Measurements from ENCODE around the gene RRP36. TPM values are rescaled to one million over a fixed set of nuclear protein-coding genes. Genes with fewer than 3 reads are reported as not detected.

Gene RRP36
- polyA plus RNA-seq, 1 donor from 2014 or later, result 79.2 TPM

DNA sequence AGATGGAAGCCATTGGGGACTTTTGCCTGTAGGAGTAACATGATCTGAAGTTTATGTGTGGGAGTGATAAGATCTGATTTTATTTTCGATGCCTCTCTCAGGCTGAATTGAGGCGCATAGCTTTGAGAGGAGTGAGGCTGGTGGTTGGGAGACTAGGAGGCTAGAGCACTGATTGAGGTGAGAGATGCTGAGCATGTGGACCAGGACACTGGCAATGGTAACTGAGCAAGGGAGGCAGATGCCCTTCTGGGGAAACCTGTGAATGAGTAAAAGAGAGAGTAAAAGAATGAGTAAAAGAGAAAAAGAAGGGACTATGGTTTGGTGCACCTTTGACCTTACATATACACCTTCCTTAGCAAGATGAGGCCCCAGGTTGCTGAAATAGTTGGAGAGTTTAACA is 3.0 kb downstream of the RRP36 start:
- Histone ChIP-seq H3K27ac (ENCODE audit: low read length) (no peak overlapping the region), H3K9ac (ENCODE audit: low read length) (no peak overlapping the region), H4K20me1 (ENCODE audit: insufficient read depth) (no peaks in the 10 kb centered on the region), H3K9me2 (ENCODE audit: insufficient read depth, low read length) (no peaks in the 10 kb centered on the region), H2AFZ (ENCODE audit: low read depth, low read length) (no peak overlapping the region), H3F3A (ENCODE audit: insufficient read depth, low read length, poor library complexity, severe bottlenecking) (no peaks in the 10 kb centered on the region), H3K4me3 (ENCODE audit: low read length) (no peak overlapping the region), H3K79me2 (replicated peaks; ENCODE audit: insufficient read depth, low read length) (peaks cover 9% of the 10 kb centered on the region), H3K9me3 (ENCODE audit: low read length) (no peaks in the 10 kb centered on the region), H3K4me2 (ENCODE audit: low read length) (no peak overlapping the region), H3K36me3 (ENCODE audit: insufficient read depth, low read length) (no peaks in the 10 kb centered on the region), H3K27me3 (ENCODE audit: insufficient read depth, low read depth, low read length) (no peaks in the 10 kb centered on the region)
- TF ChIP-seq EZH2 (IDR thresholded peaks at IDR 0.05; ENCODE audit: borderline replicate concordance, insufficient read depth, low read length, poor library complexity, severe bottlenecking) (no peak), RAD21 (conservative IDR thresholded peaks at IDR 0.05) (no peak), SMC3 (conservative IDR thresholded peaks at IDR 0.05; ENCODE audit: poor library complexity) (no peak), EP300 (conservative IDR thresholded peaks at IDR 0.05; ENCODE audit: poor library complexity, severe bottlenecking) (no peak), POLR2AphosphoS5 (IDR thresholded peaks at IDR 0.05) (no peak), TAF1 (IDR thresholded peaks at IDR 0.05; ENCODE audit: low read depth) (no peak), MXI1 (conservative IDR thresholded peaks at IDR 0.05; ENCODE audit: poor library complexity, severe bottlenecking) (no peak)
- TF ChIP-seq, protein P1, sequence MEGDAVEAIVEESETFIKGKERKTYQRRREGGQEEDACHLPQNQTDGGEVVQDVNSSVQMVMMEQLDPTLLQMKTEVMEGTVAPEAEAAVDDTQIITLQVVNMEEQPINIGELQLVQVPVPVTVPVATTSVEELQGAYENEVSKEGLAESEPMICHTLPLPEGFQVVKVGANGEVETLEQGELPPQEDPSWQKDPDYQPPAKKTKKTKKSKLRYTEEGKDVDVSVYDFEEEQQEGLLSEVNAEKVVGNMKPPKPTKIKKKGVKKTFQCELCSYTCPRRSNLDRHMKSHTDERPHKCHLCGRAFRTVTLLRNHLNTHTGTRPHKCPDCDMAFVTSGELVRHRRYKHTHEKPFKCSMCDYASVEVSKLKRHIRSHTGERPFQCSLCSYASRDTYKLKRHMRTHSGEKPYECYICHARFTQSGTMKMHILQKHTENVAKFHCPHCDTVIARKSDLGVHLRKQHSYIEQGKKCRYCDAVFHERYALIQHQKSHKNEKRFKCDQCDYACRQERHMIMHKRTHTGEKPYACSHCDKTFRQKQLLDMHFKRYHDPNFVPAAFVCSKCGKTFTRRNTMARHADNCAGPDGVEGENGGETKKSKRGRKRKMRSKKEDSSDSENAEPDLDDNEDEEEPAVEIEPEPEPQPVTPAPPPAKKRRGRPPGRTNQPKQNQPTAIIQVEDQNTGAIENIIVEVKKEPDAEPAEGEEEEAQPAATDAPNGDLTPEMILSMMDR (IDR thresholded peaks at IDR 0.05; ENCODE audit: poor library complexity, severe bottlenecking), result no peak
- TF ChIP-seq, protein P2, sequence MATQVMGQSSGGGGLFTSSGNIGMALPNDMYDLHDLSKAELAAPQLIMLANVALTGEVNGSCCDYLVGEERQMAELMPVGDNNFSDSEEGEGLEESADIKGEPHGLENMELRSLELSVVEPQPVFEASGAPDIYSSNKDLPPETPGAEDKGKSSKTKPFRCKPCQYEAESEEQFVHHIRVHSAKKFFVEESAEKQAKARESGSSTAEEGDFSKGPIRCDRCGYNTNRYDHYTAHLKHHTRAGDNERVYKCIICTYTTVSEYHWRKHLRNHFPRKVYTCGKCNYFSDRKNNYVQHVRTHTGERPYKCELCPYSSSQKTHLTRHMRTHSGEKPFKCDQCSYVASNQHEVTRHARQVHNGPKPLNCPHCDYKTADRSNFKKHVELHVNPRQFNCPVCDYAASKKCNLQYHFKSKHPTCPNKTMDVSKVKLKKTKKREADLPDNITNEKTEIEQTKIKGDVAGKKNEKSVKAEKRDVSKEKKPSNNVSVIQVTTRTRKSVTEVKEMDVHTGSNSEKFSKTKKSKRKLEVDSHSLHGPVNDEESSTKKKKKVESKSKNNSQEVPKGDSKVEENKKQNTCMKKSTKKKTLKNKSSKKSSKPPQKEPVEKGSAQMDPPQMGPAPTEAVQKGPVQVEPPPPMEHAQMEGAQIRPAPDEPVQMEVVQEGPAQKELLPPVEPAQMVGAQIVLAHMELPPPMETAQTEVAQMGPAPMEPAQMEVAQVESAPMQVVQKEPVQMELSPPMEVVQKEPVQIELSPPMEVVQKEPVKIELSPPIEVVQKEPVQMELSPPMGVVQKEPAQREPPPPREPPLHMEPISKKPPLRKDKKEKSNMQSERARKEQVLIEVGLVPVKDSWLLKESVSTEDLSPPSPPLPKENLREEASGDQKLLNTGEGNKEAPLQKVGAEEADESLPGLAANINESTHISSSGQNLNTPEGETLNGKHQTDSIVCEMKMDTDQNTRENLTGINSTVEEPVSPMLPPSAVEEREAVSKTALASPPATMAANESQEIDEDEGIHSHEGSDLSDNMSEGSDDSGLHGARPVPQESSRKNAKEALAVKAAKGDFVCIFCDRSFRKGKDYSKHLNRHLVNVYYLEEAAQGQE (IDR thresholded peaks at IDR 0.05; ENCODE audit: borderline replicate concordance), result no peak

DNA sequence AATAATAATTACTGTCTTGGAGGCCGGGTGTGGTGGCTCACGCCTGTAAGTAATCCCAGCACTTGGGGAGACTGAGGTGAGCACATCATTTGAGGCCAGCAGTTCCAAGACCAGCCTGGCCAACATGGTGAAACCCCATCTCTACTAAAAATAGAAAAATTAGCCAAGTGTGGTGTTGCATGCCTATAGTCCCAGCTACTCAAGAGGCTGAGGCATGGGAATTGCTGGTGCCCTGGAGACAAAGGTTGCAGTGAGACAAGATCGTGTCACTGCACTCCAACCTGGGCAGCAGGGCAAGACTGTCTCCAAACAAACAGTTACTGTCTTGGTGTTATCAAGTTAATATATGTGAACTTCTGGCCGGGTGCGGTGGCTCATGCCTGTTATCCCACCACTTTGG is 4.9 kb downstream of the RRP36 start:
- Histone ChIP-seq H3K36me3 (ENCODE audit: insufficient read depth, low read length) (no peaks in the 10 kb centered on the region), H3K4me2 (ENCODE audit: low read length) (no peak overlapping the region), H3K4me3 (ENCODE audit: low read length) (no peak overlapping the region), H3K9ac (ENCODE audit: low read length) (no peak overlapping the region), H2AFZ (ENCODE audit: low read depth, low read length) (no peak overlapping the region), H3K27me3 (ENCODE audit: insufficient read depth, low read depth, low read length) (no peaks in the 10 kb centered on the region), H3F3A (ENCODE audit: insufficient read depth, low read length, poor library complexity, severe bottlenecking) (no peaks in the 10 kb centered on the region), H3K27ac (ENCODE audit: low read length) (no peak overlapping the region), H3K9me3 (ENCODE audit: low read length) (no peaks in the 10 kb centered on the region), H3K79me2 (replicated peaks; ENCODE audit: insufficient read depth, low read length) (peaks cover 9% of the 10 kb centered on the region), H3K9me2 (ENCODE audit: insufficient read depth, low read length) (no peaks in the 10 kb centered on the region), H4K20me1 (ENCODE audit: insufficient read depth) (no peaks in the 10 kb centered on the region)
- TF ChIP-seq EZH2 (IDR thresholded peaks at IDR 0.05; ENCODE audit: borderline replicate concordance, insufficient read depth, low read length, poor library complexity, severe bottlenecking), result no peak
- TF ChIP-seq, protein P1 (IDR thresholded peaks at IDR 0.05; ENCODE audit: poor library complexity, severe bottlenecking), result no peak
- no peak for TF ChIP-seq RAD21 (conservative IDR thresholded peaks at IDR 0.05)
- TF ChIP-seq, protein P2 (IDR thresholded peaks at IDR 0.05; ENCODE audit: borderline replicate concordance), result no peak
- TF ChIP-seq TAF1 (IDR thresholded peaks at IDR 0.05; ENCODE audit: low read depth), result no peak
- TF ChIP-seq EP300 (conservative IDR thresholded peaks at IDR 0.05; ENCODE audit: poor library complexity, severe bottlenecking), result no peak
- no peak for TF ChIP-seq SMC3 (conservative IDR thresholded peaks at IDR 0.05; ENCODE audit: poor library complexity)

Measured in neural cell (in vitro differentiated cells).